Kidney tubule cell (primary cell): ENCODE data around the gene ZNF84.
A peak's percentile ranks its signal among the peaks of the same experiment; 100 is the strongest.

Experiments
- DNase-seq: peaks from one replicate; pipeline ENCODE4 v3.0.0-alpha.2; 2018; ENCODE audit warnings: low spot score

ZNF84 gene

DNA sequence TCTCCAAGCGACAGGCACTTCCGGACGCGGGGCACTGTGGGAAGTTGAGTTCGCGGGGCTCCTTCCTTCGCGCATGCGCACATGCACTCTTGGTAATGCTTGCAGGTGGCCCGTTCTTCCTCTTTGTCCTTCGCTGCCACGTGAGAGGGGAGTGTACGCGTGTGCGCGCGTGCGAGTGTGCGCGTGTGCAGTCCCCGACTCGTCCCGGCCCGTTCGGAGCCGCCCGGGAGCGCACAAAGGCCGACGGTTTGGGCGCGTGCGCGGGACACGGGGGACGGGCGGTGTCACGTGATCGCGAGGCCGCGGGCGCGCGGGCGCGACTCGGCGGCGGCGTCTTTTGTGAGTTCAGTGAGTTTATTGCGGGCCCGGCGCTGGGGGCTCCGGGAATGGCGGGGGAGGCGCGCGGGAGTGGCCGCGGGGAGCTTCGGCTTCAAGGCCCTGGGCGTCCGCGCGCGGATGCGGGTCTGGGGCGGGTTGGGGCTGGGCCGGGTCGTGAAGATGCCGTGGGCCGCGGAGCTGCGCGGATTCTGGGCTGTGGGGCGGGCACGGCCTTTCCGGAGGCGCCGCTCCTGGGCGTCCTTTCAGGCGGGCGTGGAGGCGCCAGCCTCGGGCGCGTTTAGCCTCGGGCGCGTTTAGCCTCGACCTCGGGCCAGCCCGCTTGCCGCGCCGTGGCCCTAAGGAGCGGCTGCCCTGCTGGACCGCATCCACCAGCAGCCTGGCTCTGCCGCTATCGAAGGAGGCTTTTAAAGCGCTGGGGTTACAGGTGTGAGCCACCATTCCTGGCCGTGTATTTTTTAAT lies at the start of gene ZNF84:
TSS of gene ZNF84 (plus strand) at position 303 of the 799 bp plus-strand sequence. CDS start 3,959 bp downstream, outside the sequence.
- DNase-seq = peak; percentile 99

DNA sequence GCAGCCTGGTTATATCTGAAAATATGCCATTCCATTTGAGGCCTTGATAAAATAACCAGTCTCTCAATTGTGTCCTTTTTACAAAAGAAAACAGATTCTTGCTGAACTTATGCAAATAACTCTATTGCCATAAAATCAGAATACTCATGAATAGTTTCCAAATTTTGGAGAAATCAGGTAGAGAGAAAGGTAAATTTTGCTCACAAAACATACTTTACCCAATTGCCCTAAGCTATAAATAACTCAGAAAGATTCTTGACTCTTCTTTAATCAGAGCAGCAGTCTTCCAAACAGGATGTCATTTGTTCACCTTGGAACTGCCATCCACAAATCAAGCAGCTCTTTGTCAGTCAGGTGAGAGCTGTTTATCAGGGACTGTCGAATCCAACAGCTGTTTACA lies 38.6 kb upstream of the ZNF84 start:
- DNase-seq = no peak

DNA sequence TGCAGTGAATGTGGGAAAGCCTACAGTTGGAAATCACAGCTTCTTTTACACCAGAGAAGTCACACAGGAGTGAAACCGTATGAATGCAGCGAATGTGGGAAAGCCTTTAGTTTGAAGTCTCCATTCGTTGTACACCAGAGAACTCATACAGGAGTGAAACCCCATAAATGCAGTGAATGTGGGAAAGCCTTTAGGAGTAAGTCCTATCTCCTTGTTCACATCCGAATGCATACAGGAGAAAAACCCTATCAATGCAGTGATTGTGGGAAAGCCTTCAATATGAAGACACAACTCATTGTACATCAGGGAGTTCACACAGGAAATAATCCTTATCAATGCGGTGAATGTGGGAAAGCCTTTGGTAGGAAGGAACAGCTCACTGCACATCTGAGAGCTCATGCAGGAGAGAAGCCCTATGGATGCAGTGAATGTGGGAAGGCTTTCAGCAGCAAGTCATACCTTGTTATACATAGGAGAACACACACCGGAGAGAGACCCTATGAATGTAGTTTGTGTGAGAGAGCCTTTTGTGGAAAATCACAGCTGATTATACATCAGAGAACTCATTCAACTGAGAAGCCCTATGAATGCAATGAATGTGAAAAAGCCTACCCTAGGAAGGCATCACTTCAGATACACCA lies 26.5 kb upstream of the ZNF84 start:
- DNase-seq = no peak

DNA sequence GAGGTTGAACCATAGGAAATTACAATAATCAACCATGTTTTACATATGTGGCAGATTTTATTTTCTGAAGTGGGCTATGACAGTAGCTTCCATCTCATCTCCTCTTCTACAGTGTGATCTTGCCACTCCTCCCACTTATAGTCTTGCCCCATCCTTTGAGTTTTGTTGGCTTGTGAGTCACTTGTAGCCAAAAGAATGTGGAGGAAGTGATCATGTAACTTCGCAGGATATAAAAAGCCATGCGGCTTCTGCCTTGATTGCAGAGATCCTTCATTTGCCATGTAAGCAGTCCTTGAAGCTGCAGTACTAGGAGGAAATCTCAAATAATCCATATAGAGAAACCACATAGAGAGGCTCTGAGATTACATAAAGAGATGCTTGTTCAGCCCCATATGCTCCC lies 13.7 kb upstream of the ZNF84 start:
- DNase-seq = no peak

DNA sequence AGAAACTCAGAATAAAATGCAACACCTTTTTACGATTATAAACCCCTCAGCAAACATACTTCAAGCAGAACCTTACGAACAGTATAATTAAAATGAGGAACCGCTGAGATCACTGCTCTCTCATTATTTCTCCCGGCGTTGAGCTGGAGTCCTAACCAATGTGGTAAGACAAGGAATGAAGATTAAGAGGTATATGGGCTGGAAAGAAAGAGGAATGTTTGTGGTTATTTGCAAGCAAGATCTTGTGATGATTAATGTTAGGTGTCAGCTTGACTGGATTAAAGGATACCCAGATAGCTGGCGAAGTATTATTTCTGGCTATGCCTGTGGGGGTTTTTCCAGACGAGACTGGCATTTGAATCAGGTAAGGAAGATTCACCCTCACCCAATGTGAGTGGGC lies 10.3 kb upstream of the ZNF84 start:
- peak; percentile 53 for DNase-seq

DNA sequence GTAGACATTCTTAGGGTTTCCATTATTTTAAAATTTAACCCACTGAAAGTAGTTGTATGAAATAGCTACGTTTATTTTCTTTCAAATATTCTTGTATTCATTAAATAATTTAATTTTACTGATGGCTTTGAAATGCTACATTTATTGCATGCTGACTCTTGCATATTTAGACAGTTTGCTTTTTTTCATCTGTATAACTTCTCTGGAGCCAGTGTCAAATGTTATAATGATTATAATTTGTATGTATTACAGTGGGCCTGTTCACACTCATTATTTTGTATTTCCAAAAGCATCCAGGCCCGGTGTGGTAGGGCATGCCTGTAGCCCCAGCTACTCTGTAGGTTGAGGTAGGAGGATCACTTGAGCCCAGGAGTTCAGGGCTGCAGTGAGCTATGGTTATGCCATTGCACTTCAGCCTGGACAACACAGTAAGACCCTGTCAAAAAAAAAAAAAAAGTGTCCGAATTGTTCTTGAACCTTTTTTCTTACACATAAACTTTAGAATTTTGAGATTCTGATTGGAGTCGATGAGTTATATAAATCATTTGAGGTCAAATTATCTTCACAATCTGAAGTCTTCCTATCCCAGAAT lies 905 bp downstream of the ZNF84 start:
- no peak for DNase-seq

DNA sequence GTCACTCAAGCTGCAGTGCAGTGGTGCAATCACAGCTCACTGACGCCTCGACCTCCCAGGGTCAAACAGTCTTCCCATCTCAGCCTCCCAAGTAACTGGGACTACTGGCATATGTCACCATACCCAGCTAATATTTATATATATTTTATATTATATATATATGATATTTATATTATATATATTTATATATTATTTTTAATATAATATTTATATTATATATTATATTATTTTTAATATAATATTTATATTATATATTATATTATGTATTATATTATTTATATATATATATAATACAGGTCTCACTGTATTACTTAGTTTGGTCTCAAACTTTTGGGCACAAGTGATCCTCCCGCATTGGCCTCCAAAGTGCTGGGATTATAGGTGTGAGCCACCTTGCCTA lies 9.4 kb downstream of the ZNF84 start:
- DNase-seq = no peak

DNA sequence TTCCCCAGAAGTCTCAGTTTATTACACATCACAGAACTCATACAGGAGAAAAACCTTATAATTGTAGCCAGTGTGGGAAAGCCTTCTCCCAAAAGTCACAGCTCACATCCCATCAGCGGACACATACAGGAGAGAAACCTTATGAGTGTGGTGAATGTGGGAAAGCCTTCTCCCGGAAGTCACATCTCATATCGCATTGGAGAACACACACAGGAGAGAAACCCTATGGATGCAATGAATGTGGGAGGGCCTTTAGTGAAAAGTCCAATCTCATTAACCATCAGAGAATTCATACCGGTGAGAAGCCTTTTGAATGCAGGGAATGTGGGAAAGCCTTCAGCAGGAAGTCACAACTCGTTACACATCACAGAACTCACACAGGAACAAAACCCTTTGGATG lies 20.1 kb downstream of the ZNF84 start:
- DNase-seq = no peak

DNA sequence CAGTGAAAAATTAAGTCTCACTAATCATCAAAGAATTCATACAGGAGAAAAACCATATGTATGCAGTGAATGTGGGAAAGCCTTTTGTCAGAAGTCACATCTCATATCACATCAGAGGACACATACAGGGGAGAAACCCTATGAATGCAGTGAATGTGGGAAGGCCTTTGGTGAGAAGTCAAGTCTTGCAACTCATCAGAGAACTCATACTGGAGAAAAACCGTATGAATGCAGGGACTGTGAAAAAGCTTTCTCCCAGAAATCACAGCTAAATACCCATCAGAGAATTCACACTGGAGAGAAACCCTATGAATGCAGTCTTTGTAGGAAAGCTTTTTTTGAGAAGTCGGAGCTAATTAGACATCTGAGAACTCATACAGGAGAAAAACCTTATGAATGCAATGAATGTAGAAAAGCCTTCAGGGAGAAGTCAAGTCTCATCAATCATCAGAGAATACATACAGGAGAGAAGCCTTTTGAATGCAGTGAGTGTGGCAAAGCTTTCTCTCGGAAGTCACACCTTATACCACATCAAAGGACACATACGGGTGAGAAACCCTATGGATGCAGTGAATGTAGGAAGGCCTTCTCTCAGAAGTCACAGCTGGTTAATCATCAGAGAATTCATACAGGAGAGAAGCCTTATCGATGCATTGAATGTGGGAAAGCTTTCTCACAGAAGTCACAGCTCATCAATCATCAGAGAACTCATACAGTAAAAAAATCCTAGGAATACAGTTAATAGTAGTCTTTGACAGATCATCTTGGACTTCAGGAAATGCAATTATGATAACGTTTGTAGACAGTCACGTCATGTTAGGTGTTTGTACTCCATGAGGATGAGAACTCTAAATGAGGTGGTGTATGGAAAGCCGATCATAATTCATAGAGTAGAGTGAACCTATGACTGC lies 21.1 kb downstream of the ZNF84 start:
- DNase-seq = no peak

DNA sequence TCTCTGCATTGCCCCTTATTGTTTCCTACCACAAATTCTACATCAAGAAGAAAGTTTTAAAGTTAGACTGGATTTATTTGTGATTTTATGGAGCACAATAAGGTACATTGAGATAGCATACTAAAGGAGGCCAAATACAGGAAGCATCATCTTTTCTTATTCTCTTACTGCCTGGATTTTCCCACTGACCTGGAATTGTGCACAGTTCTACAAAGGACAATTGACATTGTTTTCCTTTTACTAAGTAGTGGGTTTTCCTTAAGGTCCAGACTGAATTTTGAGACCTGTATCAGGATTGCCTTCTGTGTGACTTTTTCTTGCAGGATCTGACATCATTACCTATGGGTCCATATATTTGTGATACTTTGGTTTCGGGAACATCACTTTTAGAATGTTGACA lies 24.6 kb downstream of the ZNF84 start:
- DNase-seq = no peak

DNA sequence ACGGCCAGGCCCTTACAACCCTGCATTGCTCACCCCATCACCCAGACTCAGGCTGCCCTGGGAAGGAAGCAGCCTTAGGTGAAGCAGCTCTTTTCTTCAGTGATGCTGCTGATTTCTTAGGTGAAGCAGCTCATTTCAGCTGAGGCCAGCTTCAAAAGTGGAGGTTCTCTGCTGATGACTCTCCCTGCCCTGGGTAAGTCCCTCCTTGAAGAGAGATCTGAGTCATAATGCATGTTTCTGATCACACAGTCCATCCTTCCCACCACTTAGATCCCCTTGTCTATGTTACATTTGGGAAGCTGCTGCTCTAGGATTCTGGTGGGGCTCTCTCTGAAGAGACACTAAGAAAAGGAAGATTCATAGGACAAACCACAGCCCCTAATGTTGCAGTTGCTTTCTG lies 26.2 kb downstream of the ZNF84 start:
- DNase-seq = no peak

DNA sequence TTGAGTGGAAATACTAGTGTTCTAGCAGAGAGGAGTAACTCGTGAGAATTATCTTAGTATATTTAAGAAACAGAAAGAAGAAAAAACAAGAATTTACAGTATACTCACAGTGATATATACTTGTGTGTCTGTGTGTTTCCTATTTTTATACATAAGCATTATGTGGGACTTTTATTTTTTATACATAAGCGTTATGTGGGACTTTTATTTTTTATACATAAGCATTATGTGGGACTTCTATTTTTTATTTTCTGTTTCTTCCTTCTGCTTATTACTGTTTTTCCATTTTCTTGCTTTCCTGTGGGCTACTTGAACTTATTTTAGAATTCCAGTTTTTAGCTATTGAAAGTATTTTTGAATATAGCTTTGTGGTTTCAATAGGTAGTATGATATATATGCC lies 36.5 kb downstream of the ZNF84 start:
- no peak for DNase-seq

DNA sequence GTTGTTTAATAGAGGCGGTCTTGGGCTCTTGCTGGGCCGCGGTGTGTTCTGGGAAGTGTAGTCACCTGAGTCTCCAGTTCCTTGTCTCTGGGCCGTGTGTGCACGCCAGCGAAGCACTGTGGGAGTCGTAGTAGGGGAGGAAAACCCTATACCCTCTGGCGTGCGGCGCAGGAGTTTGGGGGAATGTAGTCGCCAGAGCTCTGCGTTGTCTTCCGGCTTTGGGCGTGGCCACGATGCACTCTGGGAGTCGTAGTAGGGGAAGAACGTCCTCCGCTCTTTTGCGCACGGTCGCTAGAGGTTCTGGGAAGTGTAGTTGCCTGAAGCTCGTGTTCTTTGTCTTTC lies 42.7 kb downstream of the ZNF84 start:
- peak; percentile 98 for DNase-seq

DNA sequence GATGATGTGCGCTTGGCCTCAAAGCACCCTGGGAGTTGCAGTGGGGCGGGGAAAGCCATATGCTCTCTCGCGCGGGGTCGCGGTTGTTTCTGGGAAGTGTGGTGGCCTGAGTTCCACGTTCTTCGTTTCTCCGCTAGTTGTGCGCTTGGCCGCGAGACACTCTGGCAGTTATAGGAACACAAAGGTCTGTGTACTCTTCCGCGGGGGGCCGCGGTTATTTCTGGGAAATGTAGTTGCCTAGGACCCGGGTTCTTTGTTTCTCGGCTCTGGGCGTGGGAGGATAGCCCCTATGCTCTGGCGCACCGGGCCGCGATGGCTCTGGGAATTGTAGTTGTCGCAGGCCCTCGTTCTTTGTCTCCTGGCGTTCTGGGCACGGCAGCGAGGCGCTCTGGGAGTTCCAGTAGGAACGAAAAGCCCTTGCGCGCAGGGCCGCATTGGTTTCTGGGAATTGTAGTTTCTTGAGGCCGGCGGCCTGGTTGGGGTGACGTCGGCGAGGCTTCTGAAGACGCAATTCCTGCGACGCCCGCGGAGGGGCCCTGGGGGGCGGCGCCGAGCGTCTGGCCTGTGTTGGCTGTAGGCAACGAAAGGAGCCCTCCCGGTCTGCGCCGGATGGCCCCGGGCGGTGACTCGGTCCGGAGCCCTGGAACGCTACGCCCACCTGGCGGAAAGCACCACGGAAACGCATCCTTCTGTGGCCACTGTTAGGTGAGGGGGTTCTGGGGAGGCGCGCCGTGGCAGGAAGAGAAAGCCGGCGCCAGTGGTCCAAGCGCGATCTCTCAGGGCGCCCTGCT lies 43.3 kb downstream of the ZNF84 start, which contains the start of gene ZNF140:
TSS of gene ZNF140 (plus strand) at position 556 of the 791 bp plus-strand sequence. CDS start 398 bp downstream, outside the sequence.
- DNase-seq = peak; percentile 96

DNA sequence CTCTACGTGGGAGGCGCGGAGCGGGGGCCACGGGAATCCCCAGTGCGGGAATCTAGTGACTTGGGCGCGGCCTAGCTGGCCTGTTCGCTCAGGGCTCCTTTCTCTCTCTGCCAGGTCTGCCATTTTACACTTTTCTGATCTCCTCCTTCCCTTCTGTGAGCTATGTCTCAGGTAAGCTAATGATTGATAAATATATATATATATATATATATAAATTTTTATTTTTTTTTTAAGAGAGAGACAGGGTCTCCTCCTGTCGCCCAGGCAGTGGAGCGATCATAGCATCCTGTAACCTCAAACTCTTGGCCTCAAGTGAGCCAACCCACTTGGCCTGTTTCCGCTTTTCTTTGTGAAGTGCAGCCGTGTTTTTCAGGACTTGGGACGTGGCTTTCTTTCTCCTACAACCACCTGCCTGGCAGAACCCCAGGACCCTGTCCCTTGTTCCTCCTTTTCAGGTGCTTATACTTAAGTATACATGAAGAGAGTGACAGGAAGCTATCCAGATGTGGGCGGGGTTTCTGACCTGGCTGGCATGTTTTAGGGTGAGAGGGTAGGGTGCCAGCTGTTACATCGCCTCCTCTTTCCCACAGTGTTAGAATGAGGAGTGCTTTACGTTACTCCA lies 44.0 kb downstream of the ZNF84 start:
- no peak for DNase-seq

DNA sequence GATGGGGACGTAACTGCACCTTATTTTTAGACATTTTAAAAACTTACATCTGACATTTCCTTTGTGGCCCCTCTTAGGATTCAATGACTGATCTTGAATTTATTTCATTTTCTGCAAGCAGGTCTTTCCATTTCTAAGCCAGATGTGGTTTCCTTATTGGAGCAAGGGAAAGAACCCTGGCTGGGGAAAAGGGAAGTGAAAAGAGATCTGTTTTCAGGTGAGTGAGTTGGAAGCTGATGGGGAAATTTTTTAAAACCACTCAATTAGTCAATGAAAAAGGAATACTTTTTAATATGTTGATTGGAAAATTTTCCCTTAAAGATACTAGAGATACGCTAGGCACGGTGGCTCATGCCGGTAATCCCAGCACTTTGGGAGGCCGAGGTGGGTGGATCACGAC lies 46.0 kb downstream of the ZNF84 start:
- no peak for DNase-seq

DNA sequence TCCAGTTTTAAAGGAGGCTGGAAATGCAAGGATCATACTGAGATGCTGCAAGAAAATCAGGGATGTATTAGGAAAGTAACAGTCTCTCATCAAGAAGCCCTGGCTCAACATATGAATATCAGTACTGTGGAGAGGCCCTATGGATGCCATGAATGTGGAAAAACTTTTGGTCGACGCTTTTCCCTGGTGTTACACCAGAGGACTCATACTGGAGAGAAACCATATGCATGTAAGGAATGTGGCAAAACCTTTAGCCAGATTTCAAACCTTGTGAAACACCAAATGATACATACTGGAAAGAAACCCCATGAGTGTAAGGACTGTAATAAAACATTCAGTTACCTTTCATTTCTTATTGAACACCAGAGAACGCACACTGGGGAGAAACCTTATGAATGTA lies 68.3 kb downstream of the ZNF84 start:
- no peak for DNase-seq

DNA sequence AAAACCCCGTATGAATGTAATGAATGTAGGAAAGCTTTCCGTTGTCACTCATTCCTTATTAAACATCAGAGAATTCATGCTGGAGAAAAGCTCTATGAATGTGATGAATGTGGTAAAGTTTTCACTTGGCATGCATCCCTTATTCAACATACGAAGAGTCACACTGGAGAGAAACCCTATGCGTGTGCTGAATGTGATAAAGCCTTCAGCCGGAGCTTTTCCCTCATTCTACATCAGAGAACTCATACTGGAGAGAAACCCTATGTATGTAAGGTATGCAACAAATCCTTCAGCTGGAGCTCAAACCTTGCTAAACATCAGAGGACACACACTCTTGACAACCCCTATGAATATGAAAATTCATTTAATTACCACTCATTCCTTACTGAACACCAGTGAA lies 68.9 kb downstream of the ZNF84 start:
- DNase-seq = peak; percentile 3

DNA sequence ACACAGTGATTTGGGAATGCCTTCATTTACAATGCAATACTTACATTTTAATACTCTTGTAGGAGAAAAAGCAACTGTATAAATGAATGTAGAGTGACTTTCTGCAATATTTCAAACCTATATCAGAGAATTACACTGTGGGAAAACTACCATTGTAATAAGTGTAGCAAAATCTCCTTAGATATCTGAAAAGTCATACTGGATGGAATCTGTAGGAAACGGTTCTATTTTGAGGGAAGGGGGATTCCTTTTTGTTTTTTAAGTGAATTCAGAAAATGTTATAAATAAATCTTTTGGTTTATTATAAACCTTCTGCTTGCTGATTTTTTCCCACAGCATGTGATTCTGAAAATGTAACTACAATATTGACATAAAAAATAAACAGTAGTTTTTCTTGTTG lies 69.8 kb downstream of the ZNF84 start:
- no peak for DNase-seq

DNA sequence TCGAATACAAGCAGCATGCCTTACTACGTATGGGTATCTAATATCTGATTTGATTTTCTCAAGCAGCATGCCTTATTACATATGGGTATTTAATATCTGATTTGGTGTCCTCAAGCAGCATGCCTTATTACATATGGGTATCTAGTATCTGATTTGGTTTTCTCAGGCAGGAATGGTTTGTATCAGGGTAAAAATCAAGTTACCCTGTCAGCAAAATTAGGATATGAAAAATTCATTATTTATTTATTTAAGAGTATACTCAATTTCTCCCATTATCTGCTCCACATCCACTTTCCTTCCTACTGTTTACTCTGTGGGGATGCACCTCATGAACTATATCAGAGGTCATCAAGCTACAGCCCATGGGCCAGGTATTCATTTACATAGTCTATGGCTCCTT lies 70.8 kb downstream of the ZNF84 start:
- DNase-seq = no peak
